GM18873 (cell line): ENCODE measurements around the gene ZNF275.
"Not testable (repeated sequence)": the region's sequence is repeated elsewhere in the genome, so short reads cannot be mapped to it uniquely, and the experiment has no call there.

Source experiments
- ATAC-seq: cut with Tn5 transposase; IDR thresholded peaks from one replicate; pipeline ENCODE4 v1.9.1; 2021; ENCODE audit warnings: mild to moderate bottlenecking, moderate library complexity, moderate number of reproducible peaks; ENCODE audit not compliant: unreplicated experiment, low FRiP score

ZNF275 gene, protein sequence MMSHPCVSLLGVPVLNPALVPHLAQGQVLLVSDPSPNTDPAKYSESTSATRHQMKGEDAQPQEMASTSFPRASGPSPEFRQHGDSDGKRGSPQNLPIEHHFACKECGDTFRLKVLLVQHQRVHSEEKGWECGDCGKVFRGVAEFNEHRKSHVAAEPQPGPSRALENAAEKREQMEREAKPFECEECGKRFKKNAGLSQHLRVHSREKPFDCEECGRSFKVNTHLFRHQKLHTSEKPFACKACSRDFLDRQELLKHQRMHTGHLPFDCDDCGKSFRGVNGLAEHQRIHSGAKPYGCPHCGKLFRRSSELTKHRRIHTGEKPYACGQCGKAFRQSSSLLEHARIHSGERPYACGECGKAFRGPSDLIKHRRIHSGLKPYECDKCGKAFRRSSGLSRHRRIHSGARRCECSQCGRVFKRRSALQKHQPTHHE

DNA sequence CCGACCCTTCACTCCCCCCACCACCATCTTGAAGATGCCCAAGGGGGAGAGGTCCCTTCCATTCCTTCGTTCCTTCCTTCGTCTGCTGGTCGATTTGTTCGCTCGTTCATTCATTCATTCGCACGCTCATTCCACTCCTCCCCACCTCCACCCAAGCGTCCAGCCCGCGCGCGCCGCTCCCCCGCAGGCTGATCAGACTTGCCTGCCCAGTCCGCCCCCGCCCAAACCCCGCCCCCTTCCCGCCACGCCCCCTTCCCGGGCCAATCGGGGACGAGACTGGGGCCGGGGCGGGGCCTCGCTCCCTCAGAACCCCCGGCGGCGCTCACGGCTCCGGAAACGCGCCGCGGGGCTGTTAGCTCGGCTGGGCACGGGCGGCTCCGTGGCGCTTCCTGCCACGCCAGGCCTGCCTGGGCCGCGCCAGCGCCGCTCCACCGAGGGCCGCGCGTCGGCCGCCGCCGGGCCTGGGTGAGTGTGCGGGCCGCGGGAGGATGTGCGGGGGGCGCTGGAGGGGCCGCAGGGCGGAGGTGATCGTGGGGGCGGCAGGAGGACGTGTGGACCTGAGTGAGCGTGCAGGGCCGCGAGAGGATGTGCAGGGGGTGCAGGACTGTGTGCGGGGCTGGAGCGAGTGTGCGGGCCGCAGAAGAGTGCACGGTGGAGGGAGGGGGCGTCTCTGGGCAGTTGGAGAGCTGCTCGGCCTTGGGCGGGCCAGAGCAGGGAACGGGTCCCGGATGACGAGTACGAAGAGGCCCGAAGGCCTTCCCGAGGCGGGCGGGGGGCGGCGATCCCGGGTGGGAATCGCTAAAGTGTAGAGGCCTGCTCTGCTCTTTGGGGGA is at the start of gene ZNF275:
Gene ZNF275, plus strand, starts transcription at position 333 of the 833 bp plus-strand sequence. CDS start 2,527 bp downstream, outside the sequence.
- no peak for ATAC-seq

DNA sequence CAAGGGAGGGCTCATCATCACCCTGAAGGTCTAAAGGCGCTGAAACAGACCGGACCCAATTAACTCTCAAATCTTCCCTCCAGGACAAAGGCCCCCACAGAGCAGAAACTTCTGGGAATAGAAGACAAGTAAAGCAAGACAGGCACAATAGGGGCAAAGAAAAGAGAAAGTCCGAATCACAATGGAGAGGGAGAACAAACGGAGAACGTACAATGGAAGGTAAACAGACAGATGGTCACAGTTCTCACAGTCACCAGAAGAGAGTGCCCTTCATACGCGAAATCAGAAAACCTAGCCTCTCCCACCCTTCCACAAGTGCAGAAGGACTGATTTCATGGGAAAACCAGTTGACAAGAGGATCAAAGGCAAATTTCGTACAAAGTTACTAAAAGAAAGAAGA is 48.3 kb upstream of the ZNF275 start:
- ATAC-seq: not testable (repeated sequence)

DNA sequence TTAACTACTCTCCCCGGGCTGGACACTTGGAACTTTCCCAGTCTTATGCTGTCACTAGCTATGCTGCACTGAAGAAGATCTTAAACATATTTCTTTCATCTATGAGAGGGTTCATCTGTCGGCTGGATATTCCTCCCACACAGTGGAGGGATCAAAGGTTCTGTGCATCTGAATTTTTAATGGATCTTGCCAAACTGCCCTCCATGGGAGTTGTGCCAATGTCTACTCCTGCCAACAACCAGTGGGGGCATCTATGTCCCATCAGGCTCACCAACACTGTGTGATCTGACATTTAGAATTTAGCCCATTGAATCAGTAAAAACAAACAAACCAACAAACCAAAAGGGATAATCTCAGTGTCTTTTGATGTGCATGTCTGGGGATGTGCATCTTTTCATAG is 45.1 kb upstream of the ZNF275 start:
- ATAC-seq: not testable (repeated sequence)

DNA sequence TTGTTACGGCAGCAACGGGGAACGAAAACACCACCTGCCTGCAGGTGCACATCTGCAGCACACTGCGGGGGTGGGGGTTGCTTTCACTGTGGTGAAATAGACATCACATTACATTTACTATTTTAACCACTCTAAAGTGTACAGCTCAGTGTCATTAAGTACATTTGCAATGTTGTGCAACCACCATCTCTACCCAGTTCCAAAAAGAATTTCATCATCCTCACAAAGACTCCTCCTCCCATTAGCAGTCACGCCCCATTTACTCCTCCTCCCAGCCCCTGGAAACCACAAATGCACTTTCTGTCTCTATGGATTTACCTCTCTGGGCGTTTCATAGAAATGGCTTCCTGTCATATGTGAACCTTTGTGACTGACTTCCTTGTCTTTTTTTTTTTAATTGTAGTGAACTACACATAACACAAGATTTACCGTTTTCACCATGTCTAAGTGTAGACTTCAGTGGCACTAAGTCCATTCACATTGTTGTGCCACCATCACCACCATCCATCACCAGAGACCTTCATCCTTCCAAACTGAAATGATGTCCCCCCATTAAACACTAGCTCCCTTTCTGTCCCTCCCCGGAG is 40.4 kb upstream of the ZNF275 start:
- ATAC-seq: not testable (repeated sequence)

DNA sequence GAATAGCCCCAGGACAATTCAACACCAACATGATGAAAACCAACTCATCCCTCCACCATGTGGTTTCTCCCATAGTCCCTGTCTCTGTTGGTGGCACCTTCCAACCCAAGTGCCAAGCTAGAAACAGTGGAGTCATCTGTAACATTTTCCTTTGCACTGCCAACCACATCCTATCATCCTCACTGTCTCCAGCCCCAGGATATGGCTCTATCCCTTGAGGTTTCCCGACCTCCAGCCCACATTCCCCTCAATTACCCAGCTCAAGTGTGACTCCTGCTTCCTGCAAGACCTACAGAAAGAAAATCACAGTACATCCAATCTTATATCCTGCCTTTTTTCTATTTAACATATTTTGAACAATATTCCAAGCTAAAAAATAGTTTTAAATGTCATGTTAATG is 36.6 kb upstream of the ZNF275 start:
- ATAC-seq: no peak

DNA sequence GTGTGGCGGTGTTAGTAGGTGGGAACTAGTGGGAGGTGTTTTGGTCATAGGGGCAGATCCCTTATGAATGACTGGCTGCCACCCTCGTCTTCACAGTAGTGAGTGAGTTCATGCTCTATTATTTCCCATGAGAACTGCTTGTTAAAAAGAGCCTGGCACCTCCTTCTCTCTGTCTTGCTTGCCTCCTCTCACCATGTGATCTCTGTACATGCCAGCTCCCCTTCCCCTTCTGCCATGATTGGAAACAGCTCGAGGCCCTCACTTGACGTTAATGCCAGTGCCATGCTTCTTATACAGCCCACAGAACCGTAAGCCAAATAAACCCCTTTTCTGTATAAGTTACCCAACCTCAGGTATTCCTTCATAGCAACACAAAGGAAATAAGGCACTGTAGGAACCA is 34.1 kb upstream of the ZNF275 start:
- no peak for ATAC-seq

DNA sequence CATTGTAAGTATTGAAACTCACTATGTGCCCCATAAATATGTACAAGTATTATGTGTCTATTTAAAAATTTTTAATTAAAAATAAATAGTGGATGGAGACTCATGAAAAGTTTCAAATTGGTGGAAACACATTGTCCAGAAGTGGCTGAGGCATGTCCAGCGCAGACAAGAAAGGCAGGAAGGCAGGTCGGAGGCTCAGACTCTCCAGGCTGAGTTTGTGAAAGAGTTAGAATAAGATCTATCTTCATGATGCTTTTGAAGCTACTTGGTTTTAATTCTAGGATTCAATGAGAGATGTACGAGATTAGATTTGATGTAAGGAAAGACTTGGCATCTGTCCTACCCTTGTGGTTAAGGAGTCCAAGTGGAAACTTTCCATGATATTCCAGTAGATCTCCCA is 32.2 kb upstream of the ZNF275 start:
- ATAC-seq: no peak

DNA sequence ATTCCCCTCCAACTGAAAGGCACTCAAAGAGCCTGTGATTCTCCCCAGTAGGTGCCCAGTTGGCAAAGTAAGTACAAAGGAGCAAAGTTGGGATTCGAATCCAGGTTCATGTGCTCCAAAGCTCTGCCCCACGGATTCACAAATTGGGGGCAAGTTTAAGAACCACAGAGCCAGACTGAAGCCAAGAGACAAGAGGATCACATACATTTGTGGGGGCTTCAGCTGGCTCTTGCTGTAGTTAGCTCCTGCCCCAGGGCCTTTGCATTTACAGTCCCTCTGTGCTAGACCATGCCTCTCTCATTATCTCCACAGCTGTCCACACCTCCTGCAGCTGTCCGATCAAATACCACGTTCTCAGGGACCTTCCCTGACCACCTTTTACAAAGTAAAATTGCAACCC is 31.2 kb upstream of the ZNF275 start:
- ATAC-seq: no peak

DNA sequence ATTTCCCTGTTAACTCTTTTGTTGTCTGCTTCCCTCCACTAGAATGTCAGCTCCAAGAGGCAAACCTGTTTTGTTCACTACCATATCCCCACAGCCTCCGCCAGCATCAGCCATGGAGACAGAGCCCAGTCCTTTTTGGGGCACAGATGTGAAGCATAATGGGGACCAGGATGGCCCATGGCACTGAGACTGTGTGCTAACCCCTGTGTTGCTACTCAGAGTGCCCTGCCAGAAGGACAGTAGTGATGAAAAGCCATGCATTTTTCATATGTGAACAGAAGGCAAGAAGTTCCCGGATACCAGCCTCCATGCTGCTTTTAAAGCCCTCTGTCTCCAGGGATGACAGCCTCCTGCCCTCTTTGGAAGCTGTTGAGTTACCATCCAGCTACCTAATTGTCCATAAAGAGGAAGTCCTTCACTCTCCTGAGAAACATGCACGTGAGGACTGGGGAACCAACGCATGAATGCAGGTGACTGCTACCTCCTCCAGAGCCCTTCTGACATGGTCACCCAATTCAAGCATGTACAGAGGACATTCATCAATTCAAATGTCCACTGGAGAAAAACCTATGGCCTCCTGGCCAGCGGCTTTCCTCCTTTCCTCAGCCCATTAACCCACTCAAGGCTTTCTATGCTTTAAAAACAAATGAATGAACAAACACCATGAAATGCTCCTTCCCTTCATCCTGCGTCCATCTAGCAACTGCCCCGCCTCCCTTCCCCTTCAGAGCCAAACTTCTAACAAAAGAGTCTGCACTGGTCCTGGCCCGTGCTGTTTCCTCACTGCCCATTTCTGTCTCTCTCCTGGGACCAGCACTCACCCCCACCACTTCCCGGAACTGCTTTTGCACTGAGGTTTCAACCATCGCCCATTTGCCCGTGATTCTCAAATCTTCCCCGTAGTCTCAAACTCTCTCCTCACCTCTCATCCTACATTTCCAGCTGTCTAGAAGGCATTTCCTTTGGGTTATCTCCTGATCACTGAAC is 30.4 kb upstream of the ZNF275 start:
- no peak for ATAC-seq

DNA sequence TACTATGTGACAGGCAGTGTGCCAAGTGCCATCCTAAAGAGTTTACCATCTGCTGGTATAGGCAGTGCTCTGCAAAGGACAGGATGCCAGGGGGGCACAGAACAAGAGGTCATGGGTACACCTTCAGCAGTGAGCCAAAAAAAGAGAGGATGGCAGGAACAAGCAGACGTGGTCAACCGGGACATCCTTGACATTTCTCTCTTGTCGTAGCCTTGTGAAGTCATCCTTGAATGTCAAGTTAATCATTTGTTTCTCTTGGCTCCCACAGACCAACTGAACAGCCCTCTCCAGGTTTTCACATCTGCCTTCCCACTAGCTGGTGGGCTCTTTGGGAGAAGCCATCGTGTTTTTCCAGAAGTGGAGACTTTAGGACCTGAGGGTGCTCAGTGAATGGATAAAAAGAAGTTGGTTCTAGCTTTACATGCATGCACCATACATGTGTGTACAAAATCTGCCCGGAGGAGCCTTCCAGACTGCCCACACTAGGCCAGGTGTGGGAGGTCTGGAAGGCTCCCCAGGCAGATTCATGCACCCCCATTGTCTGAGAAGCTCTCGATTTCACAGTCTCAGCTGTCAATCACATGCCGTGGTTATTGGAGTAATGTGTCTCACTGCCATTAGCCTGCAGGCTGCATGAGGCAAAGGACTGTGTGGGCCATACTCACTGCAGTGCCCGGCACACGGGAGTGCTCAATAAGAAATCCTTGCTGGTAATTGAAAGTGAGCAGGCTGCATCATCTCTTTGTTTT is 28.8 kb upstream of the ZNF275 start:
- ATAC-seq: no peak

DNA sequence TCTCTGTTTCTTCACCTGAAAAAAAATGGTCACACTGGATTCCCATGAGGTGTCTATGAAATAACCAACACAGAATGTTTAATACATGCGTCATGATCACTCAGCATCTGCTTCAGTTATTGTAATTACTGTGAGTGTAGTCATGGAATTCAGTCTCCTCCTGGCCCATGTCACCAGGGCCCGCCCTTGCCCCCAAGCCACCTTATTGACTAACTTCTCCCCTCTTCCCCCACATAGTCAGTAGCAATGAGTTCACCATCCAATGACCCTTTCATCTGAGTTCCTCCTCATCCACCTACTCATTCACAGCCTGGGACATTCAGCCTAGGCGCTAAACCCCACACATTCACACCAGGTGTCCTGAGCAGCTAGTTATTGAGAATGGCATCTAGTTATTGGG is 28.0 kb upstream of the ZNF275 start:
- no peak for ATAC-seq

DNA sequence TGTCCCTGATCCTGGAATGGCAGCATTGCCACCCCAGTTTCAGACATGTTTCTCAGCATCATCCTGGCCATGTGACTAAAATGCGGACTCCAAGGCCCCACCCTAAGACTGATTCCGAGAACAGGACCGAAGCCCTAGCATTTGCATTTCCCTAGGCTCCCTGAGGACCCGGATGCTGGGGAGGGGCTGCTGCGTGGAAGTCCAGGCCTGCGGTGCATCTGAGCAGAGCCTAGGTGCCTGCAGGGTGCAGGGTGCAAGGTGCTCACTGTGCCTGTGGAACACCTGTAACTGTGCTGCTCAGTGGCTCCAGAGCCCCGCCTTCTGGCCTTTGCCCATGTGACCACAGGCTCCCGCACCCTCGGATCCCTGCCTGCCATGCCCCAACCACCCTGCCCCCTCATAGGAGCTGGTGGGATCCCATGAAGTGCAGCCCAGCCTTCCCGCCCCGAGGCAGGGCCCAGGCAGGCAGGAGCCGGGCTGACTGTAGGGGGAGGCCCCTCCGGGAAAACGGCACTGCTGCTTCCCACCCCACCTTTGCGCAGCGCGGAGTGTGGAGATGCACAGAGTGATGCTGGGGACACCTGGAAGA is 27.3 kb upstream of the ZNF275 start:
- no peak for ATAC-seq

DNA sequence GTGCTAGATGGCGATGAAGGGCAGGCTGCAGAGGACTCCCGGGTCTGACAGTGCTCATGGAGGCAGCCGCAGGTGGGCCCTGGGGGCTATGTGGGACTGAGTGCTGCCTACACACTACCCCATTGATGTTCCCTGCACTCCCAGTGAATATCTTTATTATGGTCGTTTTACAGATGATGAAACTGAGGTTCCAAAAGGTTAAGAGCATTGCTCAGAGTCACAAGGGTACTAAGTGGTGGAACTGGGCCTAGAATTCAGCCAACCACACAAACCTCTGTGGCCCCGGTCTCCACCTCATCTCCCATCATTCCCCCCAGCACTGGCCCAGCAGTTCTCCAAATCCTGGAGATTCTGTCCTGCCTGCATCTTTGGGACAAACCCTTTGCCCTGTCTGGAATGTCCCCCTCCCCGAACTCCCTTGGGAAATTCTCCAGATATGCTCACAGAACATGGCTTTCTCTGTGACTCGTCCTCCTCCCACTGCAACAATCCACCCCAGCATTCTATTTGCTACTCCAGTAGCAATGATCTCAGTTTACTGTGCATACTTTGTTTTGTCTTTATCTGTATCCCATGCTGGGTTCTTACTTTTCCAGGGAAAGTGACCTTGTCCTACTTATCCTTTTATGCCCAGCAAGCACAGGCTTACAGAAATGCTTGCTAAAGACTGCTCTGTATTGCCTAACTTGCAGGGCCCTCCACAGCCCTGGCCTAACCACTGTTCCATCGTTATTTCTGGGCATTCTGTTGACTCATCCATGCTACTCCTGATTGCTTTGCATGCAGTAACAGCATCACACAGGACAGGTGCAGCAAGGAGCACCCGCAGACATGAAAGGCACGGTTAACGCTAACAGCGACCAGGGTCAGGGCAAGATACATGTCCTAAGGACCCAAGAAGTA is 26.4 kb upstream of the ZNF275 start:
- no peak for ATAC-seq

DNA sequence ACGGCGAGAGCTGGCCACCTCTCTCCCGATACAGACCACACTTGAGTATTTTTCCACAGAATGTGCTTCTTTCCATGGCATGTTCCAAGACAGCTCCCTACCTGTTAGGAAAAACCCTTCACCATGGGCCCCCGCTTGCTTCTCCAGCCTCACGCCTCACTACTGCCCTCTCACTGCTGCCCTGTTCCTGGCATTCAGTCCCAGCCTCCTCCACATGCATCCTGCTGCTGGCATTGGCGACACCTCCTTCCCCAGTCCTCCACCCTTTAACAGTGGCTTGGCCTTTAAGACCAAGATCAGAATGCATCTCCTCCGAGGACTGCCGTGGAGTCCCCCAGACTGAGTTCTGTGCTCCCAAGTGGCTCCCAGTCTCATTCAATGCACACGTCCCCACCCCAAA is 23.1 kb upstream of the ZNF275 start:
- ATAC-seq: no peak

DNA sequence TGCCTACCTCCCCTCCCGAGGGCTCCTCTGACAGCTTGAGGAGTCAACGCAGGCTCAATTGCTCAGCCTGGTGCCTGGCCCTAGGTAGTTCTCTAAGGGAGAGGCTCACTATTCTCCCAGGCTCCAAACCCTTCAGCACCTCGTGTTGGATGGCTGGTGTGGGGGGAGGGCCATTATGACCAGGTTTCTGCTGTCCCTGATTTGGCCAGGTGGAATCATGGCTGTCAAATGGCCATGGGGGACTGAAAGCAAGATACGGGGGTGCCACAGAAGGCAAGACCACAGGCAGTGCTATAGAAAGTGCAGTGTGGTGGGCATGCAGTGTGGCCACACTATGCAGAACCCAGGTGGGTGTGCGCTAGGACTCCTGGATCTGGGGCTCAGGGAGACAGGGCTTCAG is 21.9 kb upstream of the ZNF275 start:
- no peak for ATAC-seq

DNA sequence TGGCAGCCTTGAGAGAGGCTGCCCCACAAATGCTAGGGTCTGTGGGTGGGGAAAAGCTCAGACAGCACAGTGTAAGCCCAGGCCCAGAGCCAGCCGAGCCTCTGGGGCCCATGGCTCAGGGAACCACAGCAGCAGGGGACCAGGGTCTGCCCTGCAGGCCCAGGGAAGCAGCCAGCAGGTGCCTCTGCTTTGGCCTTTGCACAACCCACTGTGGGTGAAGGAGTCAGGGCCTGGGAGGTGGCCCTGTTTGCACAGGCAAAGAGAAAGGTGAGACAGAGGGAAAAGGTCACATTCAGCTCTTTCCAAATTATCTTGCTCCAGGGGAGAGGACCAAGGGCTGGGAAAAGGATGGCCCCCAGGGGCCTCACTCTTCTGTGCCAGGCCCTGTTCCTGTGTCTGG is 21.1 kb upstream of the ZNF275 start:
- no peak for ATAC-seq

DNA sequence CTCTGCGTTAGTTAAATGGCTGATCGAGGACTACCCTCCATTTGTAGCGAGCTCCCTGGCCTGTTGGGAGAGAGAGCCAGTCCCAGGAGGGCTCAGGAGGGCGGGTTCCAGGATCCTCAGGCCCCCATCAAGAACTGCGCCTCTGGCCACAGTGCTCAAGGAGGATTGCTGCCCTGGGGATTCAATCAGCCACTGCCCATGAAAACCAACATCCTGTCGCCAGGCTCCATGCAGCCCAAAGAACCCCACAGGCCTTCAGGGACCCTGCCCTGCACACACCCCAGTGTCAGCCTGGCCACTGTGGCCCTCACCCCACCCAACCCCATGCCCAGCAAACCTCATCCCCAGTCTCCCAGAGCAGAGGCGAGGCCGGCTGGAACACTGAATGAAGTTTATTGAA is 16.6 kb upstream of the ZNF275 start:
- no peak for ATAC-seq
